ENCODE measurements around the gene BDP1. TPM values are rescaled to one million over a fixed set of nuclear protein-coding genes. Genes with fewer than 3 reads are reported as not detected.
"Not testable (repeated sequence)": the region's sequence is repeated elsewhere in the genome, so short reads cannot be mapped to it uniquely, and the experiment has no call there.

BDP1 gene
- total RNA-seq, 1 donor from 2014 or later: 28.5 TPM

GRCh38 chr5:71591100-71591499 lies 135.6 kb downstream of the BDP1 start:
- H3K4me1 Mint-ChIP-seq: peaks cover 24% of the 10 kb centered on the region
- peak overlapping the region; percentile 57 for H3K4me3 Mint-ChIP-seq
- H3K27me3 Mint-ChIP-seq (ENCODE audit: low read depth): no peaks in the 10 kb centered on the region
- H3K27ac Mint-ChIP-seq (ENCODE audit: unreplicated experiment): no peak overlapping the region
- H3K9me3 Mint-ChIP-seq: no peaks in the 10 kb centered on the region
- peaks cover 5% of the 10 kb centered on the region for H3K36me3 Mint-ChIP-seq (ENCODE audit: low read depth)
- no peak for TF ChIP-seq CTCF (conservative IDR thresholded peaks at IDR 0.05)
- no peak for DNase-seq (ENCODE audit: low read depth, low spot score)

DNA sequence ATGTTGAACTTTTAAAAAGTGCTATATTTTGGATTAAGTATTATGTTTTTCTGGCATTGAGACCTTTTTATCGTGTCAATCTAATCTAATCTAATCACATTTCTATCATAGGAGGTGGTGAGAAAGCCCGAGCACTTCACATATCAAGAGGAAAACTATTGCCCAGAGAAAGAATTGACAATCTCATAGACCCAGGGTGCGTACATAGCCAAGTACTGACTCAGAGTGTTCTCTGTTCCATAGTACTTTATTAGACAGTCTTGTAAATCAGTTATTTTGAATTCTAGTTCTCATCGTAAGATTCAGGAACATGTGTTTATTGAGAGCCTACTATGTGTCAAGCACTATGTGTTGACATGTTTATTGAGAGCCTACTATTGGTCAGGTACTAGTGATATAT lies 140.7 kb downstream of the BDP1 start:
- H3K36me3 Mint-ChIP-seq (ENCODE audit: low read depth): peaks cover 21% of the 10 kb centered on the region
- H3K9me3 Mint-ChIP-seq: no peaks in the 10 kb centered on the region
- no peaks in the 10 kb centered on the region for H3K27me3 Mint-ChIP-seq (ENCODE audit: low read depth)

DNA sequence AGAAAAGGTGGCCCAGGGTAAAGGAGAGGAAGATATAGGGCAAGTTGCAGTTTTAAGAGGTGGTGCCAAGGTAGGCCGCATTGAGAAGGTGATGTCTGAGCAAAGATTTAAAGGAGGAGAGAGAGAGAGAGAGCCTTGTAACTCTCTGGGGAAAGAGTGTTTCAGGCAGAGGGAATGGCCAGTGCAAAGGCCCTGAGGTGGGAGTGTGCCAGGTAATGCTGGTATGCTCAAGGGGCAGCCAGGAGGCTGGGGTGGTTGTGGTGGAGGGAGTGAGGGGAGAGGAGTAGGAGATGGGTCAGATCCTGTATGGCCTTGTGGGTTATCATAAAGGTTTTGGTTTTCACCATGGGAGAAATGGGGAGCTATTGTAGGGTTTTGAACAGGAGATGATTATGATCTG lies 141.6 kb downstream of the BDP1 start:
- H3K4me3 Mint-ChIP-seq: no peak overlapping the region
- TF ChIP-seq CTCF (conservative IDR thresholded peaks at IDR 0.05): no peak
- DNase-seq (ENCODE audit: low read depth, low spot score): no peak
- H3K9me3 Mint-ChIP-seq: no peaks in the 10 kb centered on the region
- H3K27ac Mint-ChIP-seq (ENCODE audit: unreplicated experiment): no peak overlapping the region
- no peaks in the 10 kb centered on the region for H3K27me3 Mint-ChIP-seq (ENCODE audit: low read depth)
- H3K36me3 Mint-ChIP-seq (ENCODE audit: low read depth): peaks cover 23% of the 10 kb centered on the region
- no peaks in the 10 kb centered on the region for H3K4me1 Mint-ChIP-seq

More for the DNA sequence above, 140.7 kb downstream of the BDP1 start:
- H3K4me1 Mint-ChIP-seq: no peaks in the 10 kb centered on the region
- DNase-seq (ENCODE audit: low read depth, low spot score): no peak
- H3K27ac Mint-ChIP-seq (ENCODE audit: unreplicated experiment): no peak overlapping the region
- TF ChIP-seq CTCF (conservative IDR thresholded peaks at IDR 0.05): no peak
- H3K4me3 Mint-ChIP-seq: no peak overlapping the region

GRCh38 chr5:71600783-71601182 lies 145.3 kb downstream of the BDP1 start:
- H3K4me1 Mint-ChIP-seq: no peaks in the 10 kb centered on the region
- no peaks in the 10 kb centered on the region for H3K27me3 Mint-ChIP-seq (ENCODE audit: low read depth)
- TF ChIP-seq CTCF (conservative IDR thresholded peaks at IDR 0.05): no peak
- no peaks in the 10 kb centered on the region for H3K9me3 Mint-ChIP-seq
- peaks cover 39% of the 10 kb centered on the region for H3K36me3 Mint-ChIP-seq (ENCODE audit: low read depth)
- H3K4me3 Mint-ChIP-seq: no peak overlapping the region
- no peak for DNase-seq (ENCODE audit: low read depth, low spot score)
- H3K27ac Mint-ChIP-seq (ENCODE audit: unreplicated experiment): no peak overlapping the region

DNA sequence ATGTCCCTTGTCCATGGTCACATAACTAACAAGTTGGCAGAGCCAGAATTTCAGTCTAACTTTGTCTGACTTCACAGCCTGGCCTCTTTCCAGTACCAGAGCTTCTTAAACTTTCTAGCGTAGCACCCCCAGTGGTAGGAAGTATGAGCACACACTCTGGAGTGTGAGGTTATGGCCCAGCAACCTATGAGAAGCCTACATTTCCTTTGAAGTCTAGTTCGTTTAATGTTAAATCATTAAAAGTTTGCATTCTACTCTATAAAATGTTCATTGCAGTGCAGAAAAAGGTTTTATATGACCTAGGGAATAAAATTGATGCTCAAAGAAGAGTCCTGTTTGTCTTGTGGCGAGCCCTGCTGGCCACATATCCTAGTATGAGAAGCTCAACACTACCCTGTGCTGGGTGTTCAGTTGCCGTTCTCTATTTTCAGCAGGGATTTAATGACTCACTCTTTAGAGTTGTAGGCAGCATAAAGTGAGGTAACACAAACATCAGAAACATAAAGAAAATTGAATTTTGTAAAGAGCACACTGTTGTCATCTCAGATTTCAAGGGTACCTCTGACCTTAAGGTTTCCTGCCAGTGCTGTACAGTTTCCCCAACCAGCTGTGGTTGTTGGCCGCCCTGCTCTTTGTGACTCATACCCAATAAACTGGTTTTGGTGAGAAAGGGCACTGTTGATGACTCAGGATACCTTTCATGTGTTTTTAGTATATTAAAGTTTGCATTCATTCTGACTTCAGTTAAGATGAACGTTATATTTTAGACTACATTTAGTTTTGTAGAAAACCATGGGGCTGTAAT lies 146.0 kb downstream of the BDP1 start:
- H3K4me3 Mint-ChIP-seq: no peak overlapping the region
- H3K36me3 Mint-ChIP-seq (ENCODE audit: low read depth): peaks cover 35% of the 10 kb centered on the region
- TF ChIP-seq CTCF (conservative IDR thresholded peaks at IDR 0.05): peak; percentile 74
- peak; percentile 18 for DNase-seq (ENCODE audit: low read depth, low spot score)
- H3K4me1 Mint-ChIP-seq: no peaks in the 10 kb centered on the region
- no peak overlapping the region for H3K27ac Mint-ChIP-seq (ENCODE audit: unreplicated experiment)
- no peaks in the 10 kb centered on the region for H3K9me3 Mint-ChIP-seq
- no peaks in the 10 kb centered on the region for H3K27me3 Mint-ChIP-seq (ENCODE audit: low read depth)

DNA sequence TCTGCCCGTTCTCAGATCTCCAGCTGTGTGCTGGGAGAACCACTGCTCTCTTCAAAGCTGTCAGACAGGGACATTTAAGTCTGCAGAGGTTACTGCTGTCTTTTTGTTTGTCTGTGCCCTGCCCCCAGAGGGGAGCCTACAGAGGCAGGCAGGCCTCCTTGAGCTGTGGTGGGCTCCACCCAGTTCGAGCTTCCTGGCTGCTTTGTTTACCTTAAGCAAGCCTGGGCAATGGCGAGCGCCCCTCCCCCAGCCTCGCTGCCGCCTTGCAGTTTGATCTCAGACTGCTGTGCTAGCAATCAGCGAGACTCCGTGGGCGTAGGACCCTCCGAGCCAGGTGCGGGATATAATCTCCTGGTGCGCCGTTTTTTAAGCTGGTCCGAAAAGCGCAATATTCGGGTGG lies 154.5 kb downstream of the BDP1 start:
- DNase-seq (ENCODE audit: low read depth, low spot score); H3K4me3 Mint-ChIP-seq; H3K27me3 Mint-ChIP-seq (ENCODE audit: low read depth); H3K9me3 Mint-ChIP-seq; H3K27ac Mint-ChIP-seq (ENCODE audit: unreplicated experiment); H3K4me1 Mint-ChIP-seq: not testable (repeated sequence)
- H3K36me3 Mint-ChIP-seq (ENCODE audit: low read depth): peaks cover 22% of the 10 kb centered on the region

Data from neural crest cell (in vitro differentiated cells).